ENCODE results near the gene FAM3D. TPM values are rescaled to one million over a fixed set of nuclear protein-coding genes. Genes with fewer than 3 reads are reported as not detected.

Gene FAM3D
- total and polyA plus RNA-seq, 10 of the 15 experiments (the other 5 are each of a cell fraction or from before 2014, with no cell fraction given), result 0.04 to 0.07 TPM; not detected in 8

DNA sequence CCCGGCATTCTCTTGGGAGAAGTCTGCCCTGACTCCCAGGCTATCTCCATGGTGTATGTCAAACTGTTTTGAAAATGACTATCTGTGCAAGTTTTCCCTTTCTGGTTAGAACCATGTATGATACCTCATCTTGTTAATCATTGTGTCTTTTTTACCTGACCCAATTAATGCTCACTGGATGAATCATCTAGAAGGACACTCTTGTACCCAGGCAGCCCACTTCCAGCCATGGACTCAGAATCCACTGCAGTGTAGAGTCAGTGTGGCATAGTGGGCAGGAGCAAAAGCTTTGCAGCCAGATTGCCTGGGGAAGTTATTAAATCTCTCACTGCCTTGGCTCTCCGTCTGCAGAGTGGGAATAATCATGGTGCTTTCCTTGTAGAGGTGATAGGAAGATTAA, 1.2 kb downstream of the FAM3D start (continued):
- no peak for TF ChIP-seq ZBTB11 (CRISPR knock-in tag; IDR thresholded peaks at IDR 0.05)
- TF ChIP-seq, protein P1, sequence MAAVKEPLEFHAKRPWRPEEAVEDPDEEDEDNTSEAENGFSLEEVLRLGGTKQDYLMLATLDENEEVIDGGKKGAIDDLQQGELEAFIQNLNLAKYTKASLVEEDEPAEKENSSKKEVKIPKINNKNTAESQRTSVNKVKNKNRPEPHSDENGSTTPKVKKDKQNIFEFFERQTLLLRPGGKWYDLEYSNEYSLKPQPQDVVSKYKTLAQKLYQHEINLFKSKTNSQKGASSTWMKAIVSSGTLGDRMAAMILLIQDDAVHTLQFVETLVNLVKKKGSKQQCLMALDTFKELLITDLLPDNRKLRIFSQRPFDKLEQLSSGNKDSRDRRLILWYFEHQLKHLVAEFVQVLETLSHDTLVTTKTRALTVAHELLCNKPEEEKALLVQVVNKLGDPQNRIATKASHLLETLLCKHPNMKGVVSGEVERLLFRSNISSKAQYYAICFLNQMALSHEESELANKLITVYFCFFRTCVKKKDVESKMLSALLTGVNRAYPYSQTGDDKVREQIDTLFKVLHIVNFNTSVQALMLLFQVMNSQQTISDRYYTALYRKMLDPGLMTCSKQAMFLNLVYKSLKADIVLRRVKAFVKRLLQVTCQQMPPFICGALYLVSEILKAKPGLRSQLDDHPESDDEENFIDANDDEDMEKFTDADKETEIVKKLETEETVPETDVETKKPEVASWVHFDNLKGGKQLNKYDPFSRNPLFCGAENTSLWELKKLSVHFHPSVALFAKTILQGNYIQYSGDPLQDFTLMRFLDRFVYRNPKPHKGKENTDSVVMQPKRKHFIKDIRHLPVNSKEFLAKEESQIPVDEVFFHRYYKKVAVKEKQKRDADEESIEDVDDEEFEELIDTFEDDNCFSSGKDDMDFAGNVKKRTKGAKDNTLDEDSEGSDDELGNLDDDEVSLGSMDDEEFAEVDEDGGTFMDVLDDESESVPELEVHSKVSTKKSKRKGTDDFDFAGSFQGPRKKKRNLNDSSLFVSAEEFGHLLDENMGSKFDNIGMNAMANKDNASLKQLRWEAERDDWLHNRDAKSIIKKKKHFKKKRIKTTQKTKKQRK (IDR thresholded peaks at IDR 0.05; ENCODE audit: low read depth, low read length), result no peak
- no peak for TF ChIP-seq ELK1 (IDR thresholded peaks at IDR 0.05; ENCODE audit: low read depth, low read length)
- TF ChIP-seq BCL3 (IDR thresholded peaks at IDR 0.05; ENCODE audit: borderline replicate concordance, insufficient read depth, low read depth, low read length, poor library complexity, severe bottlenecking), result no peak
- no peak for TF ChIP-seq ZNF687 (IDR thresholded peaks at IDR 0.05)
- TF ChIP-seq E2F8 (IDR thresholded peaks at IDR 0.05; ENCODE audit: low read depth, partially characterized antibody), result no peak
- TF ChIP-seq SMAD5 (IDR thresholded peaks at IDR 0.05; ENCODE audit: low read depth), result no peak
- TF ChIP-seq PML (IDR thresholded peaks at IDR 0.05; ENCODE audit: low read length), result no peak
- TF ChIP-seq DPF2 (IDR thresholded peaks at IDR 0.05), result no peak
